ENCODE data around the gene SAMD4A.

DNA sequence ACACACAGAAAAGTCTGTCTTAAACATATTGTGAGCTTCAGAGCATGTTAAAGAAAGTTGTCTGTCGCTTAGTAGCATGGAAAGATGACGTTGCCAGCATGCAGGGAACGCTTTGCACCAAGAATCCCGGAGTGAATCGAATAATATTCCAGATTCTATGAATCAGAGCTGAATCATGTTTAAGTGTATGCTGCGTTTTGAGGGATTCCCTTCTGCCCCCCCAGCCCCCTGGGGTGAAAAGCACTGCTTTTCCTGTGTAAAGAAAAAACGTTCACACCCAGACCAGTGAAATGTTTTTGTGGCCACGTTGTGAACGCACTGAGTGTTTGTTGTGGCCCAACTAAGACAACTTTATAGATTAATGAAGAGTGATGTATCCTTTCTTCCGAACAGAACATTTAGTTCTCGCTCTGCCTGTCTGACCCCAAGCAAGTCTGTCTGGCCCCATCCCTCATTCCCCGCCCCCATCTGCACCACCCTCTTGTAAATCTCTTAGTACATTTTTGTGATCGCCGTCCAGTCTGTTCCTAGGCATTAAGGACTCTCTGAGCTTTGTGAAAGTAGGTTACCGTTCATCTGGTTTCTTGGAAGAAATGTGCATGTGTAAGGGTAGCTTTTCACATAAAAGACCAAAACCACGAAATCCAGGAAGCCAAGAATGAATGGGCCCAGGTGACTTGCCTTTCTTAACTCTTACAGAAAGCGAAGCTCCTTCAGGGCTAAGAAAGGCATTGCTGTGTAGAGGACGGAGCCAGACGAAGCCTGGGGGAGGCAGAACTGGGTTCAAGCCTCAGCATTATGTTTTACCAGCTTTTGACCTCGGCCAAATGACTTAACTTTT lies 103.0 kb downstream of the SAMD4A start:
- TF ChIP-seq TEAD4 (IDR thresholded peaks at IDR 0.05) (no peak), YY1 (IDR thresholded peaks at IDR 0.05; ENCODE audit: low read depth) (no peak), EP300 (IDR thresholded peaks at IDR 0.05; ENCODE audit: borderline replicate concordance) (no peak), RAD21 (IDR thresholded peaks at IDR 0.05; ENCODE audit: low read depth) (no peak), TAF1 (IDR thresholded peaks at IDR 0.05; ENCODE audit: low read depth) (no peak)
- TF ChIP-seq, protein P1, sequence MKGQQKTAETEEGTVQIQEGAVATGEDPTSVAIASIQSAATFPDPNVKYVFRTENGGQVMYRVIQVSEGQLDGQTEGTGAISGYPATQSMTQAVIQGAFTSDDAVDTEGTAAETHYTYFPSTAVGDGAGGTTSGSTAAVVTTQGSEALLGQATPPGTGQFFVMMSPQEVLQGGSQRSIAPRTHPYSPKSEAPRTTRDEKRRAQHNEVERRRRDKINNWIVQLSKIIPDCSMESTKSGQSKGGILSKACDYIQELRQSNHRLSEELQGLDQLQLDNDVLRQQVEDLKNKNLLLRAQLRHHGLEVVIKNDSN (IDR thresholded peaks at IDR 0.05), result no peak

Measured in Ishikawa (cell line).